ENCODE results near the gene EIF4H. TPM values are rescaled to one million over a fixed set of nuclear protein-coding genes. Genes with fewer than 3 reads are reported as not detected.

Gene EIF4H
- total and polyA plus RNA-seq, 9 of the 15 experiments (the other 6 are each of a cell fraction or from before 2014, with no cell fraction given), result 11.0 to 435 (median 319) TPM

GRCh38 chr7:74173074-74173473 is 1.1 kb upstream of the EIF4H start:
- peaks cover 26% of the 10 kb centered on the region for H3K36me3 ChIP-seq (ENCODE audit: control insufficient read depth, insufficient read depth, low read length)
- H3K9ac ChIP-seq (ENCODE audit: insufficient read depth in 1 of 2, low read depth in 2 of 2, low read length in 2 of 2), result peak overlapping the region; percentile 93 to 98
- no TSS peak for BruUV-seq (replicated peaks)
- peak overlapping the region; percentile 85 for H2AFZ ChIP-seq (ENCODE audit: low read depth, low read length)
- no peaks in the 10 kb centered on the region for H3K9me1 ChIP-seq (ENCODE audit: control insufficient read depth, insufficient read depth, low read length)
- DNase-seq (ENCODE audit: extremely low read depth in 1 of 4, low spot score in 3 of 4) (peak in 1 of 4 experiments; percentile 69), ATAC-seq (peak; percentile 52), FAIRE-seq (no peak)
- intact Hi-C loops (cut with micrococcal nuclease) (loop anchor here (5.0 kb wide), 1 partner anchor 91 kb away; the partner anchor contains the start of gene LIMK1), in situ Hi-C loops (cut with MboI) (no loop called here)
- H3K27ac ChIP-seq (ENCODE audit: extremely low read depth, low read depth, low read length), result peak overlapping the region; percentile 91
- peak overlapping the region; percentile 96 for H3K4me2 ChIP-seq (ENCODE audit: insufficient read depth, low read length)
- no peaks in the 10 kb centered on the region for H3K9me3 ChIP-seq (replicated peaks; ENCODE audit: control insufficient read depth, insufficient read depth, low read depth, low read length)
- H4K20me1 ChIP-seq (replicated peaks; ENCODE audit: control insufficient read depth, insufficient read depth, low read length), result peaks cover 23% of the 10 kb centered on the region
- peaks cover 24 to 29% of the 10 kb centered on the region in 2 experiments; a peak in 4 of 5 replicates for H3K4me1 ChIP-seq (replicated peaks in 1 of 2; ENCODE audit: control insufficient read depth in 2 of 2, insufficient read depth in 2 of 2, low read length in 2 of 2)
- H3K4me3 ChIP-seq, result peak overlapping the region; percentile 79
- CTCF ChIA-PET (ENCODE audit: low intra/inter-chr PET ratio), result no interaction called here
- 7% methylated on average over 14 of the region's 14 CpGs for WGBS (ENCODE audit: insufficient coverage, low coverage, missing lambda C conversion rate)
- POLR2A ChIA-PET, result interaction anchor here (0.6 to 8.8 kb wide), 5 partner anchors 8 to 59 kb away, joined by 4 to 86 read pairs (median 7); no protein-coding TSS in a partner anchor
- no peaks in the 10 kb centered on the region for H3K27me3 ChIP-seq (ENCODE audit: control insufficient read depth in 2 of 2, insufficient read depth in 2 of 2, low read length in 2 of 2)
- H3K79me2 ChIP-seq (ENCODE audit: control insufficient read depth, insufficient read depth, low read length), result peaks cover 50% of the 10 kb centered on the region
- TF ChIP-seq RFX5 (IDR thresholded peaks at IDR 0.05; ENCODE audit: low read depth, low read length) (no peak), MIER1 (IDR thresholded peaks at IDR 0.05; ENCODE audit: low read depth) (no peak), CUX1 (CRISPR knock-in tag; IDR thresholded peaks at IDR 0.05) (no peak), CTBP1 (IDR thresholded peaks at IDR 0.05; ENCODE audit: borderline replicate concordance) (peak; percentile 16; the same call in 1 of the 2 replicates), SREBF1 (IDR thresholded peaks at IDR 0.05; ENCODE audit: borderline replicate concordance, low read depth, low read length) (no peak), ZNF384 (IDR thresholded peaks at IDR 0.05; ENCODE audit: low read depth, low read length) (peak; percentile 93), CREB5 (CRISPR knock-in tag; IDR thresholded peaks at IDR 0.05) (no peak), CEBPG (CRISPR knock-in tag; IDR thresholded peaks at IDR 0.05) (peak; percentile 49; the same call in 1 of the 2 replicates), CEBPG (tag; conservative IDR thresholded peaks at IDR 0.05 in 1 of 2, IDR thresholded peaks at IDR 0.05 in 1 of 2) (peak; percentile 40 to 81; a peak in 3 of 4 replicates), CBX1 (IDR thresholded peaks at IDR 0.05; ENCODE audit: low read depth) (no peak), DPF2 (IDR thresholded peaks at IDR 0.05) (no peak; the same call in 1 of the 2 replicates), TAF15 (IDR thresholded peaks at IDR 0.05; ENCODE audit: low read depth, low read length) (no peak), BCL6 (CRISPR knock-in tag; IDR thresholded peaks at IDR 0.05) (no peak), NRF1 (conservative IDR thresholded peaks at IDR 0.05 in 1 of 2, IDR thresholded peaks at IDR 0.05 in 1 of 2) (peak in 1 of 2 experiments; percentile 36; a peak in 2 of 4 replicates), CBFA2T2 (conservative IDR thresholded peaks at IDR 0.05) (no peak), PYGO2 (tag; IDR thresholded peaks at IDR 0.05) (no peak)

Measured in K562 (cell line).